ENCODE results near the gene MGLL.

Gene MGLL

GRCh38 chr3:127734754-127735473, 87.4 kb downstream of the MGLL start:
- Mint-ChIP-seq H3K4me1 (no peaks in the 10 kb centered on the region), H3K36me3 (no peaks in the 10 kb centered on the region), H3K9me3 (no peaks in the 10 kb centered on the region), H3K27ac (no peak overlapping the region), H3K4me3 (no peak overlapping the region)
- no peak for ATAC-seq
- no peak for DNase-seq (ENCODE audit: low spot score in 2 of 2)

GRCh38 chr3:127734181-127734720, 88.1 kb downstream of the MGLL start:
- Mint-ChIP-seq H3K27ac (no peak overlapping the region), H3K4me1 (no peaks in the 10 kb centered on the region), H3K36me3 (no peaks in the 10 kb centered on the region), H3K4me3 (no peak overlapping the region), H3K9me3 (no peaks in the 10 kb centered on the region)
- ATAC-seq (no peak), DNase-seq (ENCODE audit: low spot score in 2 of 2) (no peak)

GRCh38 chr3:127733781-127734180, 88.5 kb downstream of the MGLL start:
- Mint-ChIP-seq H3K9me3 (no peaks in the 10 kb centered on the region), H3K4me3 (no peak overlapping the region), H3K27ac (no peak overlapping the region), H3K4me1 (no peaks in the 10 kb centered on the region), H3K36me3 (no peaks in the 10 kb centered on the region)
- DNase-seq (ENCODE audit: low spot score in 2 of 2) (no peak), ATAC-seq (no peak)

- H3K27ac Mint-ChIP-seq = no peak overlapping the region
- H3K4me3 Mint-ChIP-seq = no peak overlapping the region
- no peaks in the 10 kb centered on the region for H3K36me3 Mint-ChIP-seq
- no peak for ATAC-seq
- no peak for DNase-seq (ENCODE audit: low spot score in 2 of 2)
- H3K4me1 Mint-ChIP-seq = no peaks in the 10 kb centered on the region
- no peaks in the 10 kb centered on the region for H3K9me3 Mint-ChIP-seq
These were observed 89.4 kb downstream of the MGLL start for GRCh38 chr3:127732879-127733350.

- Mint-ChIP-seq H3K36me3 (no peaks in the 10 kb centered on the region), H3K4me3 (no peak overlapping the region), H3K9me3 (no peaks in the 10 kb centered on the region), H3K4me1 (no peaks in the 10 kb centered on the region), H3K27ac (no peak overlapping the region)
- no peak for ATAC-seq
- no peak for DNase-seq (ENCODE audit: low spot score in 2 of 2)
These were observed 90.0 kb downstream of the MGLL start for GRCh38 chr3:127732303-127732702.

GRCh38 chr3:127731546-127732289, 90.6 kb downstream of the MGLL start:
- DNase-seq (ENCODE audit: low spot score in 2 of 2) = no peak
- Mint-ChIP-seq H3K4me3 (no peak overlapping the region), H3K4me1 (no peaks in the 10 kb centered on the region), H3K36me3 (no peaks in the 10 kb centered on the region), H3K27ac (no peak overlapping the region), H3K9me3 (no peaks in the 10 kb centered on the region)
- ATAC-seq = no peak

- Mint-ChIP-seq H3K9me3 (no peaks in the 10 kb centered on the region), H3K36me3 (no peaks in the 10 kb centered on the region), H3K4me3 (no peak overlapping the region), H3K27ac (no peak overlapping the region), H3K4me1 (no peaks in the 10 kb centered on the region)
- ATAC-seq (no peak), DNase-seq (ENCODE audit: low spot score in 2 of 2) (no peak)
These were observed 91.5 kb downstream of the MGLL start for GRCh38 chr3:127730666-127731295.

GRCh38 chr3:127730171-127730570, 92.1 kb downstream of the MGLL start:
- H3K4me3 Mint-ChIP-seq = no peak overlapping the region
- H3K27ac Mint-ChIP-seq = no peak overlapping the region
- H3K9me3 Mint-ChIP-seq = no peaks in the 10 kb centered on the region
- ATAC-seq (no peak), DNase-seq (ENCODE audit: low spot score in 2 of 2) (no peak)
- no peaks in the 10 kb centered on the region for H3K36me3 Mint-ChIP-seq
- H3K4me1 Mint-ChIP-seq = no peaks in the 10 kb centered on the region

- no peaks in the 10 kb centered on the region for H3K36me3 Mint-ChIP-seq
- H3K4me1 Mint-ChIP-seq = no peaks in the 10 kb centered on the region
- no peaks in the 10 kb centered on the region for H3K9me3 Mint-ChIP-seq
- no peak for DNase-seq (ENCODE audit: low spot score in 2 of 2)
- no peak for ATAC-seq
- H3K4me3 Mint-ChIP-seq = no peak overlapping the region
- H3K27ac Mint-ChIP-seq = no peak overlapping the region
These were observed 92.7 kb downstream of the MGLL start for GRCh38 chr3:127729556-127730056.

- Mint-ChIP-seq H3K36me3 (no peaks in the 10 kb centered on the region), H3K4me3 (no peak overlapping the region), H3K4me1 (no peaks in the 10 kb centered on the region), H3K9me3 (no peaks in the 10 kb centered on the region), H3K27ac (no peak overlapping the region)
- ATAC-seq = no peak
- DNase-seq (ENCODE audit: low spot score in 2 of 2) = no peak
These were observed 93.8 kb downstream of the MGLL start for GRCh38 chr3:127728417-127729015.

- Mint-ChIP-seq H3K27ac (no peak overlapping the region), H3K36me3 (no peaks in the 10 kb centered on the region), H3K9me3 (no peaks in the 10 kb centered on the region), H3K4me1 (no peaks in the 10 kb centered on the region), H3K4me3 (no peak overlapping the region)
- no peak for ATAC-seq
- no peak for DNase-seq (ENCODE audit: low spot score in 2 of 2)
These were observed 95.4 kb downstream of the MGLL start for GRCh38 chr3:127726894-127727293.

GRCh38 chr3:127723011-127723567, 99.2 kb downstream of the MGLL start:
- Mint-ChIP-seq H3K27ac (no peak overlapping the region), H3K36me3 (no peaks in the 10 kb centered on the region), H3K4me1 (no peaks in the 10 kb centered on the region), H3K4me3 (no peak overlapping the region), H3K9me3 (no peaks in the 10 kb centered on the region)
- DNase-seq (ENCODE audit: low spot score in 2 of 2) (no peak), ATAC-seq (no peak)

- Mint-ChIP-seq H3K4me3 (no peak overlapping the region), H3K4me1 (no peaks in the 10 kb centered on the region), H3K27ac (no peak overlapping the region), H3K9me3 (no peaks in the 10 kb centered on the region), H3K36me3 (no peaks in the 10 kb centered on the region)
- DNase-seq (ENCODE audit: low spot score in 2 of 2) (no peak), ATAC-seq (no peak)
These were observed 100.1 kb downstream of the MGLL start for GRCh38 chr3:127722091-127722784.

All from stimulated activated effector memory CD8-positive, alpha-beta T cell treated with anti-CD3 and anti-CD28 coated beads, Interleukin-12 subunit alpha, Interleukin-12 subunit beta, amount 100 ng/mL, for 72 hours (primary cell).